Measurements from ENCODE around the gene GUCD1. TPM values are rescaled to one million over a fixed set of nuclear protein-coding genes. Genes with fewer than 3 reads are reported as not detected.

The GUCD1 gene
- total and polyA plus RNA-seq, 2 of the 13 experiments (the other 11 are each of a cell fraction or from before 2014, with no cell fraction given): 128 to 245 TPM

GRCh38 chr22:24504956-24505736 is 49.8 kb downstream of the GUCD1 start (continued):
- TF ChIP-seq, protein P1, sequence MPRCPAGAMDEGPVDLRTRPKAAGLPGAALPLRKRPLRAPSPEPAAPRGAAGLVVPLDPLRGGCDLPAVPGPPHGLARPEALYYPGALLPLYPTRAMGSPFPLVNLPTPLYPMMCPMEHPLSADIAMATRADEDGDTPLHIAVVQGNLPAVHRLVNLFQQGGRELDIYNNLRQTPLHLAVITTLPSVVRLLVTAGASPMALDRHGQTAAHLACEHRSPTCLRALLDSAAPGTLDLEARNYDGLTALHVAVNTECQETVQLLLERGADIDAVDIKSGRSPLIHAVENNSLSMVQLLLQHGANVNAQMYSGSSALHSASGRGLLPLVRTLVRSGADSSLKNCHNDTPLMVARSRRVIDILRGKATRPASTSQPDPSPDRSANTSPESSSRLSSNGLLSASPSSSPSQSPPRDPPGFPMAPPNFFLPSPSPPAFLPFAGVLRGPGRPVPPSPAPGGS (CRISPR knock-in tag; IDR thresholded peaks at IDR 0.05): no peak
- TF ChIP-seq ARNTL (CRISPR knock-in tag; IDR thresholded peaks at IDR 0.05) (no peak), ZNF282 (IDR thresholded peaks at IDR 0.05; ENCODE audit: partially characterized antibody) (no peak), KLF15 (CRISPR knock-in tag; IDR thresholded peaks at IDR 0.05; ENCODE audit: borderline replicate concordance) (no peak), KAT2B (IDR thresholded peaks at IDR 0.05; ENCODE audit: borderline replicate concordance, low read depth, low read length) (no peak), BATF2 (CRISPR knock-in tag; IDR thresholded peaks at IDR 0.05) (no peak), JUN (CRISPR knock-in tag; IDR thresholded peaks at IDR 0.05) (no peak), ZNF256 (CRISPR knock-in tag; conservative IDR thresholded peaks at IDR 0.05) (no peak), HMGXB4 (CRISPR knock-in tag; IDR thresholded peaks at IDR 0.05; ENCODE audit: borderline replicate concordance in 1 of 2, low read depth in 1 of 2) (peak in 1 of 2 experiments; percentile 10; a peak in 1 of 4 replicates), NR2F2 (IDR thresholded peaks at IDR 0.05; ENCODE audit: borderline replicate concordance, low read depth) (peak; percentile 61; the same call in 1 of the 2 replicates), ZSCAN22 (CRISPR knock-in tag; IDR thresholded peaks at IDR 0.05) (no peak), ZNF33B (CRISPR knock-in tag; IDR thresholded peaks at IDR 0.05) (no peak), SMARCE1 (IDR thresholded peaks at IDR 0.05; ENCODE audit: borderline replicate concordance) (no peak), TFDP2 (CRISPR knock-in tag; IDR thresholded peaks at IDR 0.05) (0 out of 2 replicates have a peak, but pooled peaks have one; percentile 30), ZNF800 (CRISPR knock-in tag; IDR thresholded peaks at IDR 0.05) (no peak), TAF15 (IDR thresholded peaks at IDR 0.05; ENCODE audit: low read depth, low read length, poor library complexity, severe bottlenecking) (no peak), ZNF34 (CRISPR knock-in tag; IDR thresholded peaks at IDR 0.05; ENCODE audit: borderline replicate concordance) (no peak), RCOR2 (CRISPR knock-in tag; IDR thresholded peaks at IDR 0.05) (peak; percentile 25; the same call in 1 of the 2 replicates), ZNF569 (CRISPR knock-in tag; IDR thresholded peaks at IDR 0.05; ENCODE audit: borderline replicate concordance) (no peak), ZFP41 (CRISPR knock-in tag; IDR thresholded peaks at IDR 0.05; ENCODE audit: borderline replicate concordance) (no peak)
- TF ChIP-seq, protein P2, sequence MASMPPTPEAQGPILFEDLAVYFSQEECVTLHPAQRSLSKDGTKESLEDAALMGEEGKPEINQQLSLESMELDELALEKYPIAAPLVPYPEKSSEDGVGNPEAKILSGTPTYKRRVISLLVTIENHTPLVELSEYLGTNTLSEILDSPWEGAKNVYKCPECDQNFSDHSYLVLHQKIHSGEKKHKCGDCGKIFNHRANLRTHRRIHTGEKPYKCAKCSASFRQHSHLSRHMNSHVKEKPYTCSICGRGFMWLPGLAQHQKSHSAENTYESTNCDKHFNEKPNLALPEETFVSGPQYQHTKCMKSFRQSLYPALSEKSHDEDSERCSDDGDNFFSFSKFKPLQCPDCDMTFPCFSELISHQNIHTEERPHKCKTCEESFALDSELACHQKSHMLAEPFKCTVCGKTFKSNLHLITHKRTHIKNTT (CRISPR knock-in tag; IDR thresholded peaks at IDR 0.05): no peak
